GM18867 (cell line): Measurements from ENCODE around the gene TMEM179.
"Not testable (repeated sequence)": the region's sequence is repeated elsewhere in the genome, so short reads cannot be mapped to it uniquely, and the experiment has no call there.

Experiments
- ATAC-seq: cut with Tn5 transposase; IDR thresholded peaks from one replicate; pipeline ENCODE4 v1.9.1; 2021; ENCODE audit warnings: mild to moderate bottlenecking, moderate library complexity; ENCODE audit not compliant: unreplicated experiment

Gene TMEM179

GRCh38 chr14:104638190-104638589, 33.6 kb upstream of the TMEM179 start:
- ATAC-seq: no peak

GRCh38 chr14:104637546-104638003, 33.0 kb upstream of the TMEM179 start:
- no peak for ATAC-seq

GRCh38 chr14:104636846-104637545, 32.4 kb upstream of the TMEM179 start:
- not testable (repeated sequence) for ATAC-seq

GRCh38 chr14:104636131-104636530, 31.6 kb upstream of the TMEM179 start:
- no peak for ATAC-seq

- no peak for ATAC-seq
Observed at GRCh38 chr14:104635717-104636116, 31.1 kb upstream of the TMEM179 start.

GRCh38 chr14:104634886-104635570, 30.5 kb upstream of the TMEM179 start:
- no peak for ATAC-seq

GRCh38 chr14:104634138-104634760, 29.7 kb upstream of the TMEM179 start:
- no peak for ATAC-seq

GRCh38 chr14:104633276-104634137, 28.9 kb upstream of the TMEM179 start:
- ATAC-seq: no peak

- ATAC-seq: no peak
Observed at GRCh38 chr14:104632781-104633180, 28.2 kb upstream of the TMEM179 start.

- ATAC-seq: no peak
Observed at GRCh38 chr14:104624939-104625338, 20.4 kb upstream of the TMEM179 start.

GRCh38 chr14:104614126-104614812, 9.7 kb upstream of the TMEM179 start:
- ATAC-seq: no peak

- no peak for ATAC-seq
Observed at GRCh38 chr14:104611881-104612280, 7.3 kb upstream of the TMEM179 start.

- ATAC-seq: no peak
Observed at GRCh38 chr14:104610749-104611310, 6.3 kb upstream of the TMEM179 start.

- ATAC-seq: no peak
Observed at GRCh38 chr14:104609666-104610065, 5.1 kb upstream of the TMEM179 start.

GRCh38 chr14:104603711-104604401, 716 bp downstream of the TMEM179 start:
- ATAC-seq: no peak

- ATAC-seq: no peak
Observed at GRCh38 chr14:104602933-104603325, 1.6 kb downstream of the TMEM179 start.

GRCh38 chr14:104602315-104602932, 2.1 kb downstream of the TMEM179 start:
- ATAC-seq: no peak

- ATAC-seq: no peak
Observed at GRCh38 chr14:104601786-104602185, 2.8 kb downstream of the TMEM179 start.

GRCh38 chr14:104600805-104601204, 3.8 kb downstream of the TMEM179 start:
- ATAC-seq: no peak
